Cardiac septum (tissue), 1 donor: ENCODE measurements around the gene ADAT2. TPM values are rescaled to one million over a fixed set of nuclear protein-coding genes. Genes with fewer than 3 reads are reported as not detected.

Source experiments
- DNase-seq: peaks from one replicate; pipeline ENCODE4 v3.0.0-alpha.2; 2020; ENCODE audit warnings: low spot score
- intact Hi-C: fragments of 100-400 bp; cut with DNase I; formaldehyde crosslinking; loops from one replicate; pipeline ENCODE4 v1.14.0; 2022
- total RNA-seq: library from RNA; stranded (reverse); fragmentation: NEBNext Ultra II Directional; extraction: Animal tissue kit (Norgen Biotek cat#: 25700); gene quantifications from one replicate; pipeline ENCODE4 v1.2.1, GENCODE V29; 2021
- donor health status: DM: no; HTN: no; CAD: no.

ADAT2 gene
- total RNA-seq, 1 donor from 2014 or later = 2.2 TPM

DNA sequence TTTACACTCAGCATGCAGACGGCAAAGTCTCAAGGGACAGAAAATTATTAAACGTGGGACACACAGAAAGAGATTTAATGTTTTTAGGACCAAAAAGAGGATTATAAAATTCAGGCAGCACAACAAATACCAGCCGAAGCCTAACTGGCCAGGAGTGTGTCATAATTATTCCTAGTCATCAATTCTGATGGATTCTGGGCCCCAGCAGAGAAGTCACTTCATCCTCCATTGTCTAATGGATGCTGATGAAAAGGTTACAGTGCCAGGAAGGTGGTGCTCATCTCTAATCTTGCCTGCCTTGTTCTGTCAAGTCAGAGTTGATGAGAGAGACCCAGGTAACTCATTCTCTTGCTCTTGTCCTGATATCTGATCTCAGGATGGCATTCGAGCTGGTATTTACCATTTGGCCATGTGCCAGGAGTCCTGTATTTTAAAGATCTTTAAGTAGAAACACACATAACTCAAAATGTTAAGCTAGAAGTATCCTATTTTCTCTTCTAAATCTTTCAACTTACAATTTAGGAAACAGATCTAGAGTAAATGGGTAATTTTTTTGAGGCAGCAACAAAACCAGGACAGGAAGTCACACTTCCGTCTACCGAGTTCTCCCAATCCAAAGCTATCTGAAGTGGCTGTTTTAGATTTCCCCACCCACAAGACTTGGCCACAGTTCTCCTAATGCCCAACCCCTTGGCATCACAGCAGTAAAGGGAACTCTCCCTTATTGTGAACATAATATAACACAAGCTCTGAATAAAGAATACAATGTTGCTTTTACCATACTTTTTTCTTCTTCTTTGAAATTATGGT lies 50.0 kb downstream of the ADAT2 start:
- no peak for DNase-seq
- intact Hi-C loops = no loop called here

DNA sequence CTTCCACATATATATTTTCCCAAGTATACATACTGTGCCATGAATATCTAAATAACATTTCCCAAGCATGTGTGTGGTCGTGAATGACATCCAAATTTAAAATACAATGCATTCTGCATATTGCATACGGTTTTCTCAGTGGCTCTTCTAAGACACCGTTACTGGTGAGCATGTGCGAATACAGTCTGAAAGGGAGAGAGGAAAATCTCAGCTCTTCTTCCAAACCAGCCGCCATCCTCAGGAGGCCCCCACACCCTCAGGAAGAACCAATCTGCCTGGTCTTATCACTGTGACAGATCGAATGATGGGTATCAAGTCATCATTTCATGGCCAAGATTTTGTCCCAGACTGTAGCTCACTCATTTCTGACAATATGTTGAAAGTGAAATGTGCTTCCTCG lies 50.7 kb downstream of the ADAT2 start:
- DNase-seq = no peak
- intact Hi-C loops = no loop called here

DNA sequence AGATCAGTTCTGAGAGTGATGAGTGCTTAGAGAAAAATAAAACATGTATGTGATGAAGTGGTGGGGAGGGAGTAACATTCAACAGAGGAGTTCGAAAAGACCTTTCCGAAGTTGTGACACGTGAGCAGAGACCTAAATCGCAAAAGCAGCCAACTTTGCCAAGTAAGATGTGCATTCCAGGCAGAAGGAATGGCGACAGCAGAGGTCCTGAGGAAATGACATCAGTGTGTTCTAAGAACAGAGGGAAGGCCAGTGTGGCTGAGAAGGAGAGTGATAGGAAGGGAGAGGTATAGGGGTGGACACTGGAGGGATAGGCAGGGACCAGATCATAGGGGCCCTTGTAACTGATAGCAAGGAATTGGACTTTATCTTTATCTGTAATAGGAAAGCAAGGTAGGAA lies 51.3 kb downstream of the ADAT2 start:
- DNase-seq = no peak
- intact Hi-C loops = no loop called here

DNA sequence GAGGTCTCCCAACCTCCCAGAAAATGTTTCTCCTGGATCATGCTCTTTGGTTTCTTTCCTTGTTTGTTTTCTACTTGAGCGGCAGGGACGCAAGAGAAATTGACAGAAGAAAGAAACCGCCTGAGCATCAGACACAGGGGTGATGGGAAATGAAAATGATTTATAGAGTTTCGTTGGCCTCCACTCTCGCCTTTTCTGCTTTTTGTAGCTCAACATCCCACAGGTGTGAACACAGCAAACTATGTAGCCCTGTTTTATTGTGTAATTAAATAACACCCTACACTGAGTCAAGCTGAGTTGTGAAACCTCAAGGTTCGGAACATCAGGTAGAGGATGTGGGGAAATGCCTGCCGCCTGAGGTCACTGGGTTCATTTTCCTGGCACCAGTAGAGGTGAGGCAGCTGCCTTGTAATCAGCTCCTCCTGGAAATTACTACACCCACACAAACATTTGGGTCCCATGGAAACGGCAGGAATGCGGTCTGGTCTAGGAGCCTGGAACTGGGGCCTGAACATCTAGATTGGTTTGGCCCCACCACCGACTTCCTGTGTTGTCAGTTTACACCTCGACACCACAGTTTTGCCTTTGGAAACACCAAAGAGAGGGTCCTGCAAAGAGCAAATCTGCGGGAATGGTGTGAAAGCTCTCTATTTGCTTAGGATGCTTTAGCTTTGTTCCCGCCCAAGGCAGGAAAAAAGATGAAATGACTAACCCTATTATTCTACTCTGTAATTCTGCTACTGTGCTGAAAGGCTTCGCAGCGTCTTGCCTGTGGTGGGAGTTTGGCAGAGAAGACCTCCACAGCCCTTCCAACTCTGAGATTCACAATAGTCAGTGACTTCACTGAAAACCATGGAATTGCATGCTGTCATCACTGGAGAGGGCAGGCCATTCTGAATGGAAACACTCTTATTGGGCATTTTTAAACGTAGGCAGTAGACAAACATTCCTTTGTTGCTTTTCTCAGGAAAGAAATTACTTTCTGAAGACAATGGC lies 53.0 kb downstream of the ADAT2 start:
- DNase-seq = no peak
- intact Hi-C loops = no loop called here

DNA sequence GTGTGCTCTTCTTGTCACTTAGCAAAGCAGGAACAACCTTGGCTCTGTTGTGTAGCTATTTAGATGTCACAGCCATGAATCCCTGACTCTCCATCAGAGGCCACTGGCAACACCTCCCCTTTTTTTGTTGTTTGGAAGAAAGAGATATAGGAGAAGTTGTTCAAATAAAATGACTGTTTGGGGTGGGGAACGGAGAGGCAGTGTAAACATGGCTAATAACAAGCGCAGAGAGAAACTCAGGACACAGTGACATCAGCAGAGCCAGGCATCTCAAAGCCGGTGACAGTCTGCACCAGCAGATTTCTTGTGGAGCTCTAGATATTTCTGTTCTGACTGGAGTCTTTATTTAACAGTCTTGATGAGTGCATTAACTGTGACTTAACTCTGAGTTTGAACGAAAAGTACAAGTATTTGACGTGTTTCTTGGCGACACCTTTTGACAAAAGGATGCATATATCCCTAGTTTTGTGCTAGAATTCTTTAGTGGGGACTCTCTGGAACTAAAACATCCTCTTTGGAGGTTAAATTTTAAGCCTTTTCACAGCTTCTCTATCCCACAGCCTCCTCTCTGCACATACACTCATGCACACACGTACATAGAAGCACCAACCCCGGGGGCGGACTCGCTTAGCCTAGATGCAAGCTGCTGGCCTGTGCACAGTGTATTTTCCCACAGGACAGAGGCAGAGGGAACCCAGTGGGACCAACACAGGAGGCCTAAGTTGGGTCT lies 53.8 kb downstream of the ADAT2 start:
- intact Hi-C loops = no loop called here
- DNase-seq = no peak

DNA sequence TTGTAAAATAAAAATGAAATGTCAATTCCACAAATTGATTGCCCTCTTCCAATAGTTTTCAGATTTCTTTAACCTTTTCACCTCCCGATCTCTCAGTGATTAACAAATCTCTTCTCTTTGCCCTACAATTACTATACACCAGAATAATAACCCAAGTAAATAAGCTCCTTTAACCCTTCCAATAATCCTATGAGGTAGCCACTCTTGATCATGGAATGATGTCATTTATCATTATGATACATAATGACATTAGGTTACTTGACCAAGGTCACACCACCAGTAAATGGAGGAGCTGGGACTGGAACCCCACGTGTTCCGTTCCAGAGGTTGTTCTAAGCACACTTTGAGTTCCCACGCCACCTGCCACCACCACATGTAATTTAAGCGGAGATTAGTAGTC lies 54.8 kb downstream of the ADAT2 start:
- intact Hi-C loops = no loop called here
- no peak for DNase-seq

DNA sequence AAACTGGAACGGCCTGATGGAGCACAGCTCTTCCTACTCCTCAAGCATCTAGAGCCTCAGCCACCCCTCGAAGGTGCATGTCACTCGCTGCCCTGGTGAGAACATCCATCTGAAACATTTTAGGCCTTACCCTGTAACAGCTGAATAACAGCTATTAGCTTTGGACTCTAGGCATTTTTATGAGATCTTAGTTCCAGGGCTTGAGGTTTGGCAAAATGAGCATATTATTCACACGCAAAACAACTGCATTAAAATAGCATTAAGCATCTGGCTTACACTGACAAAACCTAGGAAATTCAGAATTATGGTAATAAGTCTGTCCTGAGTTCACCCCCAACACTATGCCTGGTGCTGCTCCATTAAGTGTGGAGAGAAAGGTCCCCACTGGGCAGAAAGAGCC lies 56.1 kb downstream of the ADAT2 start:
- DNase-seq = no peak
- intact Hi-C loops = no loop called here

DNA sequence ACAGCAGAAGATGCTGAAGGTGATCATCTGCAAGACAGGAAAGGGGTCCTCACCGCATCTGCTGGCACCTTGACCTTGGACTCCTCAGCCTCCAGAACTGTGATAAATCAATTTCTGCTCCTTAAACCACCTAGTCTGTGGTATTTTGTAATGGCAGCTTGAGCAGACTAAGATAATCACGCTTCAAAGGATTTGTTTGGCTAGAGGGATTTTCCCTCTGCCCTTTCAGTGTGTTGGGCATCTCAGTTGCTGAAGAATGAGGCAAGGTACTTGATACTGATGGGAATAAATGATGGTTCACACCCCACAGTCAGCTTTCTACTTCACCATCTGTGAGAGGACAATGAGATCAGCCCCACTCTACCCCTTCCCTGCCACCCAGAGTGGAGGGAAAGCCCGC lies 60.2 kb downstream of the ADAT2 start:
- intact Hi-C loops = no loop called here
- no peak for DNase-seq

DNA sequence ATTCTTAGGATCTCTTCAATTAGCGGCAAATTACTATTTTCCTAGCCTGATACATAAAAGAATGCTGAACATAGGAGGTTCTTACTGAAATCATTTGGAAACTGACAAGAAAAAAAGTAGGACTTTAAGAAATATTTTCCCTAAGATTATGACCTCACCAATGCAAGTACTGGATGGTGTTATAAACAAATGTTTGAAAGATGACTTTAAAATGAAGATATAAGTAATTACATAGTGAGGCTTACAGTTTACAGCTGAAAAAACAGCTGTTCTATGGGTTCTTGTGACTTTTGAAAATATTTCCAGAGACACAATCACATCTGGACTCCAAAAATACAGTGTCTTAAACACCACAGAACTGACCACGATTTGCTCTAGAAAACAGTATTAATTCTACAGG lies 64.9 kb downstream of the ADAT2 start:
- no peak for DNase-seq
- intact Hi-C loops = no loop called here

DNA sequence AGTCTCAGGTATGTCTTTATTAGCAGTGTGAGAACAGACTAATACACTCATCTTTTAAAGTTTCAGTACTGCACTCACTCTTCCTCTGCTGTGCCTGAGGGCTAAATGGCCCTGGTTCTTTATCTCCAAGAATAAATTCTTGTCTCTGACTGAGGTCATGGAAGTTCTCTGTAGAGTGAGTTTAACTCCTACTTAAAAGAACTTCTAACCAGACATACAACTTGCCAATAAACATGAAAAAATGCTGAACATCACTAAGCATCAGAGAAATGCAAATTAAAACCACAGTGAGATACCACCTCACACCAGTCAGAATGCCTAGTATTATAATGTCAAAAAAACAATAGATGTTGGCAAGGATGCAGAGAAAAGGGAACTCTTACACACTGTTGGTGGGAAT lies 73.6 kb downstream of the ADAT2 start:
- intact Hi-C loops = no loop called here
- DNase-seq = no peak

DNA sequence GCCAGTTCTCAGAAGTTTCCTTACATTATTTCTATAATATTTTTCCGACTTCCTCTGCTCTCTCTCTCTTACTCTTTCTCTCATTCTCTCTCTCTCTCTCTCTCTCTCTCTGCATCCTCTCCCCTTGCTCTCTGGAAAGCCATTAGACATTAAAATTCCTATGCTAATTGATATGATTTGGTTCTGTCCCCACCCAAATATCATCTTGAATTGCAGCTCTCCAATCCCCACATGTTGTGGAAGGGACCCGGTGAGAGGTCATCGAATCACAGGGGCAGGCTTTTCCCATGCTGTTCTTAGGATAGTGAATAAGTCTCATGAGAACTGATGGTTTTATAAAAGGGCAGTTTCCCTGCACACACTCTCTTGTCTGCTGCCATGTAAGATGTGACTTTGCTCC lies 74.1 kb downstream of the ADAT2 start:
- DNase-seq = no peak
- intact Hi-C loops = no loop called here

DNA sequence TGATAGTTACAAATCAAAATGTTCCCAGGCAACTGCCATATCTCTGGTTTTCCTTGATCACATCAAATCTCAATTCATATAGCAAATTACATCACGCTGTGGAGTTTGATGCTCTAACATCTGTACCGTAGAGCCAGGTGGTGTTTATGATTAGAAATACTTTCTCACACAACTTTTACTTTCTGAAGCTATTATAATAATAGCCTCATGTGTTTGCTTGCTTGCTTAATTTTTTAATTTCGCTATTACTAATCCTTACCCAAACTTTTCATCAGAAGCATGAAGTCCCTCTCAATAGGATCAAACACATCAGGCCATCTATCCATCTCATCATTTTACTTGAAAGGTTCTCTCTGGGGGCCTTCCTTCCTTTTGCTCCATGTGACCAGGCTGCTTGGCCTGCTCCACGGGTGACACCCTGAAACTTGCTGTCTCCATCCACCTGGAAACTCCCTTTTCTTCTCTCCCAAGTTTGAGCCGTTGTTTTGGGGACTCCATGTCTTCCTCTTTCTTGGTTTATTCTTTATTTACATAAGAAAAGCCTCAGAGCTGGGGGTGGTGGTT lies 75.4 kb downstream of the ADAT2 start:
- no peak for DNase-seq
- intact Hi-C loops = no loop called here

DNA sequence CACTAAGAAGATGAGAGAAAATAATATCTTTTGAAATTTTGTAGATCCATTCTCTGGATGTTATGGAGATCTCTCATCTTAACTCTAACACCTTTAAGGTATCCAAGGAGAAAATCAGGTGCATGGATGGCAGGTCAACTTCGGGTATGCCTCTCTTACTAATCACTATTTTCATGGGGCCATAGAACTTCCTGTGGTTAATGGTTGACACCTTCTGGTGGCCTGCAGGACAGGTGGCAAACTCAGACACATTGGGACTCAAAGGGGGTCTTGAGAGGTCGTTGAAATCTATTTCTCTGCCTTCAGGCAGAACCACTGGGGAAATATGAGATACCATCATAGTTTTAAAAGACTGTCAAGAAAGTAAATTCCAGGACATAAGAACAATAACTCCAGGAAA lies 76.5 kb downstream of the ADAT2 start:
- no peak for DNase-seq
- intact Hi-C loops = no loop called here

Other genes with a start within 250 kb of the ADAT2 start
- gene PEX3, start 110 bp upstream of the ADAT2 start, total RNA-seq = 23.1 TPM
- 37.8 TPM for gene FUCA2, start 61.0 kb upstream of the ADAT2 start, total RNA-seq
- 59.3 TPM for gene PHACTR2, start 227.3 kb upstream of the ADAT2 start, total RNA-seq